Measurements from ENCODE around the gene PRPSAP2.

The PRPSAP2 gene

DNA sequence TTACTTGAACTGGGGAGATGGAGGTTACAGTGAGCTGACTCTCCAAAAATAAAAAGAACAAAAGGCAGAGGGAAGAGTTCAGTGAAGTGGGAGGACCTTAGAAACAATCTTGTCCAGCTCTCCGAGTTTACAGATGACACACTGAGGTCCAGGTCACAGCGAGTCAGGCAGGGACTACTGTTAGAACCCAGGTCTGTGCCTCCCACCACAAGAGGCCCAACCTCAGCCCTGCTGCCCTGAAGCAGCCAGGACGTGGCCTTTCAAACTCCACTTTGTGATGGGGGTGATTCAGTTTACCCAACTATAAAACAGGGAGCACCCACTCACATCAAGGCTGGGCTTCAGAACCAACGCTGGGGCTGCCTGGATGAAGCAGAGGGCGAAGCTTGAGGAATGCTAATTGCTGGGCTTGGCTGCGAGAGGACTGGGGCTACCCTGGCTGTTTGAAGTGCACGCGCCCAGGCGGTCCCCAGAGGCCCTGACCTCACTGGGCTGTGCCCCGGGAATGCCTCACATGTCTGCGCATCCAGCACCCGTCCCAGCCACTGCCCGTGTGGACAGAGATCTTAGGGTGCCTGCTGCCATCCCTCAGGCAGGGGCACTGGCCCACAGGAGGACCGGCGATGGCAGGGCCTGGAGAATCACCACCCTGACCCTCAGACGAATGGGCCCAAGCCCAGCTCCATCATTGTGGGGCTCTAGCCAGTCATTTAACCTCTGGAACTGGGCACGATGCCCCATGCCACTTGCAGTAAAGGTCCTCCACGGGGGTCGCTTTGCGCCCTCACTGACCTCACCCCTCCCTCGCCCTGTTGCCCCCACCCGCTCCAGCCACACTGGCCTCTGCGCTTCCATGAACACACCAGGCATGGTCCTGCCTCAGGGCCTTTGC, 105.4 kb downstream of the PRPSAP2 start:
- Histone ChIP-seq H3K4me3 (ENCODE audit: low read length in 2 of 2) (no peak overlapping the region), H3K9ac (ENCODE audit: low read length in 2 of 2) (no peak overlapping the region), H3K27ac (ENCODE audit: low read length) (no peak overlapping the region), H3K9me3 (ENCODE audit: control insufficient read depth in 2 of 2, low read length in 2 of 2) (no peaks in the 10 kb centered on the region), H3K36me3 (ENCODE audit: control insufficient read depth in 2 of 2, insufficient read depth in 2 of 2, low read length in 2 of 2) (no peaks in the 10 kb centered on the region), H3K4me1 (ENCODE audit: control insufficient read depth, insufficient read depth, low read length) (peaks cover 16% of the 10 kb centered on the region), H3K27me3 (ENCODE audit: control insufficient read depth in 1 of 2, insufficient read depth in 2 of 2, low read length in 2 of 2) (no peaks in the 10 kb centered on the region)

DNA sequence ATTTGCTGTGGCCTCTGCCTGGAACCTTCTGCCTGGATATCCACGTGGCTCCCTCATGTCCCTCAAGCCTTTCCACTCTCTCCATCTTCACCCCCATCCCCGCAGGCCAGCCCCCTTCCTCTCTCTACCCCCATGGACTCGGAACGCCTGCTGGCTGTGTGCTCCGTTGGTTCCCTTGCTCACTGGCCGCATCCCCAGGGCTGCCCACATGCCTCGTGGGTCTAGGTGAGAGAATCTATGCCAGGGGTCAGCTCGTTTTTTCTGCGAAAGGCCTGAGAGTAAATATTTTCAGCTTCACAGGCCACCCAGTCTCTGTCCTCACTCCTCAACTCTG, 106.1 kb downstream of the PRPSAP2 start:
- H3K9ac ChIP-seq (ENCODE audit: low read length in 2 of 2), result no peak overlapping the region
- no peak overlapping the region for H3K27ac ChIP-seq (ENCODE audit: low read length)
- H3K4me1 ChIP-seq (ENCODE audit: control insufficient read depth, insufficient read depth, low read length), result peaks cover 16% of the 10 kb centered on the region

DNA sequence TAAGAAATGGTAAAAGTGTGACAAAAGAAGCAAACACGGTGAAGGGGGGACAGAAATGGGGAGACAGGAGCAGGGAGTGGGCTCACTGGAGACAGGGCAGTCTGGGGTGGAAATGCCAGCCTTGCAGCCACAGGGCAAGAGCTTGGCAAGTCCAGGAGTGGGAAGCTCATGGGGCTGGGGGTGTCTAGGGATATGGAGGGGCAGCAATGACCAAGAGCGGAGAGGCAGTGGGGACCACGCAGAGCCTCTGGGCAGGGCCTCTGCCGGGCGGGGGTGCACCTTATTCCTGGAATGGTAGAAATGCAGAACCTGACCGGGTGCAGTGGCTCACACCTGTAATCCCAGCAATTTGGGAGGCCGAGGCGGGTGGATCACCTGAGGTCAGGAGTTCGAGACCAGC, 106.6 kb downstream of the PRPSAP2 start:
- Histone ChIP-seq H3K4me1 (ENCODE audit: control insufficient read depth, insufficient read depth, low read length) (peaks cover 16% of the 10 kb centered on the region), H3K9me3 (ENCODE audit: control insufficient read depth in 2 of 2, low read length in 2 of 2) (no peaks in the 10 kb centered on the region), H3K27ac (ENCODE audit: low read length) (no peak overlapping the region)

More for the DNA sequence above, 106.1 kb downstream of the PRPSAP2 start:
- Histone ChIP-seq H3K27me3 (ENCODE audit: control insufficient read depth in 1 of 2, insufficient read depth in 2 of 2, low read length in 2 of 2) (no peaks in the 10 kb centered on the region), H3K4me3 (ENCODE audit: low read length in 2 of 2) (no peak overlapping the region), H3K9me3 (ENCODE audit: control insufficient read depth in 2 of 2, low read length in 2 of 2) (no peaks in the 10 kb centered on the region), H3K36me3 (ENCODE audit: control insufficient read depth in 2 of 2, insufficient read depth in 2 of 2, low read length in 2 of 2) (no peaks in the 10 kb centered on the region)

DNA sequence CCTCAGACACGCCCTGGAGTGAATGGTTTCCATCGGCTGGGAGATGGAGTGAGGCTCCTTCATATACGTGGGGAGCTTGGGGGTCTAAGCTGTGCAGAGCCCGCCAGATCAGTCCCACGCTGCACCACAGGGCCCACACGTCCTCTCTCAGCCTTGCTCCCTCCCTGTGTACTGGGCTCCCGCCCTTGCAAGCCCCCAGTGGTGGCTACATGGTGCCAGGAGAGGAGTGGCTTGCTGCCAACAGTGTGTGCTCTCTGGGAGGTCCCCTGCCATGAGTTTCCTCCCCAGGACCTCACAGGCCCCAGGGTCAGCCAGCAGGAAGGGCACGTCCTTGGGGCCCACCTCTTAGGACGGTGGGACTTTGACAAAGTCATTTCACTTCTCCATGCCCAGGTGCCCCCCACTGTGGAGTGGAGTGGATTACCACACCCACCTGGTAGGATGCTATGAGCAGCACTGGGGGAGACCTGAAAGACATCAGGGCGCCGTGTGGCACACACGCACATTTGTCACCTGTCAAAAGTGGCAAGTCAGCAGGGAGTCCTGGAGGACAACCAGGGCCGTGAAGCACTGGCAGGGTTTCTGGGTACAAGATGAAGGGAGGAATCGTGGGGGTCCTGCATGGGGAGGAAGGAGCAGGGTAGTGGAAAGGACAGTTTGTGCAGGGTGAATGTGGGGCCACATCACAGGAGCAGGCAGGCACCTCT, 107.8 kb downstream of the PRPSAP2 start:
- no peak overlapping the region for H3K9ac ChIP-seq (ENCODE audit: low read length in 2 of 2)
- H3K27me3 ChIP-seq (ENCODE audit: control insufficient read depth in 1 of 2, insufficient read depth in 2 of 2, low read length in 2 of 2), result no peaks in the 10 kb centered on the region
- no peak overlapping the region for H3K4me3 ChIP-seq (ENCODE audit: low read length in 2 of 2)
- H3K27ac ChIP-seq (ENCODE audit: low read length), result no peak overlapping the region
- no peaks in the 10 kb centered on the region for H3K9me3 ChIP-seq (ENCODE audit: control insufficient read depth in 2 of 2, low read length in 2 of 2)
- H3K4me1 ChIP-seq (ENCODE audit: control insufficient read depth, insufficient read depth, low read length), result peaks cover 14% of the 10 kb centered on the region
- no peaks in the 10 kb centered on the region for H3K36me3 ChIP-seq (ENCODE audit: control insufficient read depth in 2 of 2, insufficient read depth in 2 of 2, low read length in 2 of 2)

More for the DNA sequence above, 106.6 kb downstream of the PRPSAP2 start:
- H3K4me3 ChIP-seq (ENCODE audit: low read length in 2 of 2), result no peak overlapping the region
- H3K27me3 ChIP-seq (ENCODE audit: control insufficient read depth in 1 of 2, insufficient read depth in 2 of 2, low read length in 2 of 2), result no peaks in the 10 kb centered on the region
- no peak overlapping the region for H3K9ac ChIP-seq (ENCODE audit: low read length in 2 of 2)
- no peaks in the 10 kb centered on the region for H3K36me3 ChIP-seq (ENCODE audit: control insufficient read depth in 2 of 2, insufficient read depth in 2 of 2, low read length in 2 of 2)

DNA sequence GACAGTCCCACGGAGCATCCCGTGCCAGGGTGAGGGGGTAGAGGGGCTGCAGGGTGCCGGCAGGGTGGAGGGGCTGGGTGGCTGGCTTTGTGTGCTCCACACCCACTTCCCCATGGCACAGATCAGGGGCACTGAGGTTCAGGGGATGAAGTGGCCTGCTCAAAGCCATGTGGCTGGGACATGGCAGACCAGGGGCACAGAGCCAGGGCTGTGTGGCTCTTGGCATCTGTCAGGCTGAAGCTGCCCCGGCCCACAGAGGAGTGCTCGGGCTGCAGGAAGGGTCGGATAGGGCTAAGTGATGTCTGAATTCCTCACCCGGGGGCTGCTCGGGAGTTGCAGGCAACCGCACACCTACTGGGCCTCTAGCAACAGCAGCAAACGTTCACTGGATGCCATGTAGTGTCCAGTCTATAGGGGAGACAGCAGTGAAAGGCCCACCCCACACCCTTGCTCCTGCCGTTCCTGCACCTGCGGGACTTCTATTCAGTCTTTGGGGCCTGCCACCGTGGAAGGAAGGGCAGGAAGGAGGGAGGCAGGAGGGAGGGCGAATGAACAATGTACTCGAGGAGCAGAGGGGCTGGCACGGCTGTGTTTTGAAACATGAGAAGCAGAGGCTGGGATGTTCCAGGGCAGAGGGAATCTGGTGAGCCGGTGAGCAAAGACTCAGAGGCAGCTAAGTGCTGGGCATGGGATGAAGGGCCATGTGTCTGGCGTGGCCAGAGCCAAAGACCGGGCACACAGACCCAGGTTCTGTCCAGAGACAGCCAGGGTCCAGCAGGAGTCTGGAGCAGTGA, 109.1 kb downstream of the PRPSAP2 start:
- H3K27me3 ChIP-seq (ENCODE audit: control insufficient read depth in 1 of 2, insufficient read depth in 2 of 2, low read length in 2 of 2), result no peaks in the 10 kb centered on the region
- H3K9me3 ChIP-seq (ENCODE audit: control insufficient read depth in 2 of 2, low read length in 2 of 2), result no peaks in the 10 kb centered on the region
- no peak overlapping the region for H3K4me3 ChIP-seq (ENCODE audit: low read length in 2 of 2)
- H3K36me3 ChIP-seq (ENCODE audit: control insufficient read depth in 2 of 2, insufficient read depth in 2 of 2, low read length in 2 of 2), result no peaks in the 10 kb centered on the region
- peaks cover 3% of the 10 kb centered on the region for H3K4me1 ChIP-seq (ENCODE audit: control insufficient read depth, insufficient read depth, low read length)
- H3K9ac ChIP-seq (ENCODE audit: low read length in 2 of 2), result no peak overlapping the region
- no peak overlapping the region for H3K27ac ChIP-seq (ENCODE audit: low read length)

DNA sequence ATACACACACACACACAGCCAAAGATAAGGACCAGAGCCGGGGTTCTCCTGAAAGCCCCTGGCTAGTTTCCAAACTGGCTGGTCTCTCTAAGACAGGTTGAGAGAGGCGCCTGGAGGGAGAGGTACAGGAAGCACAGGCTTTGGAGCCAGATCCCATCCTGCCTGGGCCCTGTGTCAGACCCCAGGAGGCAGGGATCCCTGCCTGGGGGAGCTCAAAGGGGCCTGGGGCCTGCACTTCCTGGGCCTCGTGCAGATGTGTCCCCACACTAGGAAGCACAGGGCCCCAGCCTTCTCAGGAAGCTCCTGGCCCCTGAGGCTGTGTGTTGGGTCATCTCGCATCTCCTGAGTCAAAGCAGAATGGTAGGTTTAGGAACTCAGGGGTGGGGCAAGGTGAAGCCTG, 110.0 kb downstream of the PRPSAP2 start:
- Histone ChIP-seq H3K9me3 (ENCODE audit: control insufficient read depth in 2 of 2, low read length in 2 of 2) (no peaks in the 10 kb centered on the region), H3K4me1 (ENCODE audit: control insufficient read depth, insufficient read depth, low read length) (no peaks in the 10 kb centered on the region), H3K4me3 (ENCODE audit: low read length in 2 of 2) (no peak overlapping the region), H3K27me3 (ENCODE audit: control insufficient read depth in 1 of 2, insufficient read depth in 2 of 2, low read length in 2 of 2) (no peaks in the 10 kb centered on the region), H3K27ac (ENCODE audit: low read length) (no peak overlapping the region), H3K9ac (ENCODE audit: low read length in 2 of 2) (no peak overlapping the region), H3K36me3 (ENCODE audit: control insufficient read depth in 2 of 2, insufficient read depth in 2 of 2, low read length in 2 of 2) (no peaks in the 10 kb centered on the region)

DNA sequence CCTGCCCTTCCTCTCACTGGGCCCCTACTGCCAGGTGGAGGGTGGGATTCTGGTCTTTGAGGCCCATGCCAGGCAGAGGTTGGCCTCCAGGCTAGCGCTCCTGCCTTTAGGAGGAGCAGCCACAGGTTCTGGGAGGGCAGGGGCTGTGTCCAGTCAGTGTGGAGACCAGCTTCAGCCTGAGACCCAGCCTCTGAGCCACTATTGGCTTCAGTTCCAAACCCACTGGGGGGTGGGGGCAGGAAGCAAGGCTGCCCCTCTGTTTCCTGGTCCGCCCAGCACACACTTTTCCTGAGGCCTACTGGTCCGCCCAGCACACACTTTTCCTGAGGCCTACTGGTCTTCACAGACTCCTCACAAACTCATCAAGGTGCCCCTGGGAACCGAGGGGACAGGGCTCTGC, 110.4 kb downstream of the PRPSAP2 start:
- Histone ChIP-seq H3K4me3 (ENCODE audit: low read length in 2 of 2) (no peak overlapping the region), H3K27ac (ENCODE audit: low read length) (no peak overlapping the region), H3K4me1 (ENCODE audit: control insufficient read depth, insufficient read depth, low read length) (no peaks in the 10 kb centered on the region), H3K36me3 (ENCODE audit: control insufficient read depth in 2 of 2, insufficient read depth in 2 of 2, low read length in 2 of 2) (no peaks in the 10 kb centered on the region), H3K9me3 (ENCODE audit: control insufficient read depth in 2 of 2, low read length in 2 of 2) (no peaks in the 10 kb centered on the region), H3K27me3 (ENCODE audit: control insufficient read depth in 1 of 2, insufficient read depth in 2 of 2, low read length in 2 of 2) (no peaks in the 10 kb centered on the region), H3K9ac (ENCODE audit: low read length in 2 of 2) (no peak overlapping the region)

DNA sequence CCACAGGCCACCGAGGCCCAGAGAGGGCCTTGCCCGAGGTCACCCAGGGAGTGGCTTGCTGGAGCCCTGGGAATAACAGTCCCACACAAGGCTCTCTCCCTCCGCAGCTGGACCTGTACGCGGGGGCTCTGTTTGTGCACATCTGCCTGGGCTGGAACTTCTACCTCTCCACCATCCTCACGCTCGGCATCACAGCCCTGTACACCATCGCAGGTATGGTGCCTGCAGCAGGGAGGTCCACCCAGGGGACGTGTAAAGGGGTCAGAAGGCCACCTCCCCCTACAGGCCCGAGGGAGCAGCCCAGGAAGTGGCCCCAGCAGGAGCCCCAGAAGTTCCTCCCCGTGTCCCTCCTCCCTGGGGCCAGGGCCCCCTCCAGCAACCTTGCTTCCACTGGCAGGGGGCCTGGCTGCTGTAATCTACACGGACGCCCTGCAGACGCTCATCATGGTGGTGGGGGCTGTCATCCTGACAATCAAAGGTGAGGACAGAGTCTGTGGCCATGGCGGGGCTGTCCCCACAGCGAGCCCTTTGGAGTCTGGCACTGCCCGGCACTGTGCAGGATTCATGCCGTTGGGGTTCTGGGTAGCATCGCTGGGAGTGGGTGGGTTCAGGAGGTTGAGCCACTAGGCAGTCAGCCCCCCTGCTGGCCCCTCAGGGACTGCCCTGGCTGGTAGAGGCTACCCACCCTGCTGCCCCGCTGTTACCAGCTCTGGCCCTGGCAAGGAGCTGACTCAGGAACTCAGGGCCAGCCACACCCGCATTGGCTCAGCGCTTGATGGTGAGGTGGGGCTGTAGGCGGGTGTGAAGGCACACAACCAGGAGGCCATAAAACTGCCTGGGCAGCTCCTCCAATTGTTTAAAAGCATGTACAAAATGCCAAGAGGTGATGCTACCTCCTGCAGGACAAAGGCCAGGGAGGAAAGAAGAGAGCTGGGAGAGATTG, 111.3 kb downstream of the PRPSAP2 start:
- H3K36me3 ChIP-seq (ENCODE audit: control insufficient read depth in 2 of 2, insufficient read depth in 2 of 2, low read length in 2 of 2), result no peaks in the 10 kb centered on the region
- no peak overlapping the region for H3K4me3 ChIP-seq (ENCODE audit: low read length in 2 of 2)
- H3K27ac ChIP-seq (ENCODE audit: low read length), result no peak overlapping the region
- no peak overlapping the region for H3K9ac ChIP-seq (ENCODE audit: low read length in 2 of 2)
- H3K27me3 ChIP-seq (ENCODE audit: control insufficient read depth in 1 of 2, insufficient read depth in 2 of 2, low read length in 2 of 2), result no peaks in the 10 kb centered on the region
- H3K4me1 ChIP-seq (ENCODE audit: control insufficient read depth, insufficient read depth, low read length), result no peaks in the 10 kb centered on the region
- no peaks in the 10 kb centered on the region for H3K9me3 ChIP-seq (ENCODE audit: control insufficient read depth in 2 of 2, low read length in 2 of 2)

DNA sequence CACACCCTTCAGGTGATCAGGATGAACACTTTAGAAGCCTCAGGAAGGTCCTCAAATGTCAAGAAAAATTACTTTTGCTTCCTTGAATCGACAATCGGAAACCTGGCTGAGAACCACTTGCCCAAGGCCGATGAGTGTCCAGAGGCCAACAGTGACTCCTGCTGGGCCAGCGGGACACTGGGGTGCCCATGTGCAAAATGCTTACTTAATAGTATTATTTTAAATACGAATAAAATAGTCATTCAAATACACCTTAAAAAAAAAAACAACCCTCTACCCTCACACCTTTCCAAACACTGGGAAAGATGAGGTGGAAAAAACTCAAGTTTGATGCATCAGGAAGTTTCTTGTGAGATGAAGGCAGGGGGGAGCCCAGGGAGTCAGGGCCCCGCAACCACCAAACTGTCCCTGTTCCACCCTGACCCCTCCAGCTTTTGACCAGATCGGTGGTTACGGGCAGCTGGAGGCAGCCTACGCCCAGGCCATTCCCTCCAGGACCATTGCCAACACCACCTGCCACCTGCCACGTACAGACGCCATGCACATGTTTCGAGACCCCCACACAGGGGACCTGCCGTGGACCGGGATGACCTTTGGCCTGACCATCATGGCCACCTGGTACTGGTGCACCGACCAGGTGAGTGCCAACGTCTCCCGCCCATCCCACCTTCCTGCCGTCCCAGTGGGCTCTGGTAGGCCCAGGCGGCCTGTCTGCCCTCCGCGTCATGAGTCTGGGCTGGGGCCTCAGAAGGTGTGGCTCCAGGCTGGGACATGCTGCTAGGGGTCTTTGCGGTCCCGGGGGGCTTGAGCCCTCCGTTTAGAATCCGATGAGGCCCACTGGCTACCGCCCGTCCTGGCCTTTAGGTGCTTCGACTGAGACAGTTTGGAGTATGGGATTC, 112.9 kb downstream of the PRPSAP2 start:
- H3K27ac ChIP-seq (ENCODE audit: low read length), result no peak overlapping the region
- H3K9me3 ChIP-seq (ENCODE audit: control insufficient read depth in 2 of 2, low read length in 2 of 2), result no peaks in the 10 kb centered on the region
- H3K36me3 ChIP-seq (ENCODE audit: control insufficient read depth in 2 of 2, insufficient read depth in 2 of 2, low read length in 2 of 2), result no peaks in the 10 kb centered on the region
- H3K27me3 ChIP-seq (ENCODE audit: control insufficient read depth in 1 of 2, insufficient read depth in 2 of 2, low read length in 2 of 2), result no peaks in the 10 kb centered on the region
- no peak overlapping the region for H3K9ac ChIP-seq (ENCODE audit: low read length in 2 of 2)
- no peaks in the 10 kb centered on the region for H3K4me1 ChIP-seq (ENCODE audit: control insufficient read depth, insufficient read depth, low read length)
- no peak overlapping the region for H3K4me3 ChIP-seq (ENCODE audit: low read length in 2 of 2)

Data from stomach smooth muscle (tissue), 2 donors.